K562 (cell line): Measurements from ENCODE around the gene TRANK1. TPM values are rescaled to one million over a fixed set of nuclear protein-coding genes. Genes with fewer than 3 reads are reported as not detected.

Source experiments
- ATAC-seq: fragments of 200-7000 bp; cut with Tn5 transposase; 3 replicates; pipeline ENCODE4 v1.9.1; 2020; ENCODE audit warnings: moderate library complexity
- BruUV-seq: library from RNA; stranded (reverse); fragments of 400-500 nt; replicated peaks from 2 replicates; lab custom pipeline; 2021; lab: Mats Ljungman, UMichigan
- CTCF ChIA-PET: fragments of 300-600 bp; formaldehyde crosslinking; extraction: SDS; loops from one replicate; lab custom pipeline; 2021; ENCODE audit warnings: low intra/inter-chr PET ratio; lab: Yijun Ruan, JAX
- POLR2A ChIA-PET: fragments of 300-600, 350-650 bp; sonication (Branson Sonifier 250); formaldehyde crosslinking; extraction: SDS; loops from one replicate; lab custom pipeline; 2021; ENCODE audit warnings: antibody characterized with exemption, inconsistent platforms; lab: Yijun Ruan, JAX
- DNase-seq, 4 experiments: peaks; one replicate each; pipeline versions ENCODE4 v3.0.0 to v3.0.0-alpha.2; 2011 to 2018; ENCODE audit warnings: low spot score in 3 of 4, mixed read lengths in 3 of 4; ENCODE audit errors: extremely low read depth in 1 of 4
- FAIRE-seq: peaks from 2 replicates; lab custom pipeline; 2011; peaks lifted over from hg19 to GRCh38; lab: Jason Lieb, UNC
- H2AFZ ChIP-seq: 2 replicates; pipeline ENCODE4 v1.6.0; 2011; ENCODE audit warnings: low read depth, low read length, control low read depth, inconsistent platforms
- H3K27ac ChIP-seq: fragments of 200-600 bp; 3 replicates; pipeline ENCODE4 v1.8.0; 2011; ENCODE audit warnings: low read depth, mild to moderate bottlenecking, control low read depth, inconsistent platforms, low read length, moderate library complexity, mixed read lengths; ENCODE audit errors: extremely low read depth
- H3K27me3 ChIP-seq, 2 experiments: fragments of 300-600 bp in 1 of 2; 2 replicates in 1 of 2; 3 replicates in 1 of 2; pipeline versions ENCODE4 v1.6.0 to v1.8.0; 2011; ENCODE audit warnings: inconsistent platforms in 2 of 2, low read length in 2 of 2, mild to moderate bottlenecking in 1 of 2, mixed read lengths in 1 of 2, moderate library complexity in 1 of 2; ENCODE audit not compliant: control insufficient read depth in 2 of 2, insufficient read depth in 2 of 2
- H3K36me3 ChIP-seq: fragments of 300-600 bp; 3 replicates; pipeline ENCODE4 v1.8.0; 2011; ENCODE audit warnings: mild to moderate bottlenecking, low read length, inconsistent platforms; ENCODE audit not compliant: control insufficient read depth, insufficient read depth
- H3K4me1 ChIP-seq, 2 experiments: fragments of 200-600 bp in 1 of 2; replicated peaks in 1 of 2; 2 replicates in 1 of 2; 3 replicates in 1 of 2; pipeline versions ENCODE4 v1.5.1 to v1.8.0; 2011; ENCODE audit warnings: inconsistent platforms in 2 of 2, low read length in 2 of 2, mild to moderate bottlenecking in 1 of 2, mixed read lengths in 1 of 2, moderate library complexity in 1 of 2; ENCODE audit not compliant: control insufficient read depth in 2 of 2, insufficient read depth in 2 of 2
- H3K4me2 ChIP-seq: 2 replicates; pipeline ENCODE4 v1.6.1; 2011; ENCODE audit warnings: low read length, control low read depth, inconsistent platforms, mixed read lengths; ENCODE audit not compliant: insufficient read depth
- H3K4me3 ChIP-seq: fragments of 200-600 bp; sonication (generic), shearing (Covaris generic); 2 replicates; pipeline ENCODE4 v1.5.1; 2016; ENCODE audit warnings: control low read depth, inconsistent platforms
- H3K79me2 ChIP-seq: fragments of 200-600 bp; 3 replicates; pipeline ENCODE4 v1.8.0; 2011; ENCODE audit warnings: low read length, inconsistent platforms; ENCODE audit not compliant: control insufficient read depth, insufficient read depth
- H3K9ac ChIP-seq, 2 experiments: 2 replicates each; pipeline versions ENCODE4 v1.6.0 to v1.6.1; 2011; ENCODE audit warnings: low read depth in 2 of 2, low read length in 2 of 2, control low read depth in 1 of 2, inconsistent platforms in 1 of 2, mild to moderate bottlenecking in 1 of 2, mixed read lengths in 1 of 2; ENCODE audit not compliant: insufficient read depth in 1 of 2
- H3K9me1 ChIP-seq: one replicate; pipeline ENCODE4 v1.6.0; 2011; ENCODE audit warnings: inconsistent platforms, mild to moderate bottlenecking, low read length, moderate library complexity; ENCODE audit not compliant: control insufficient read depth, insufficient read depth
- H3K9me3 ChIP-seq: replicated peaks from 2 replicates; pipeline ENCODE4 v1.5.1; 2011; ENCODE audit warnings: low read depth, low read length, inconsistent platforms; ENCODE audit not compliant: control insufficient read depth, insufficient read depth
- H4K20me1 ChIP-seq: replicated peaks from 2 replicates; pipeline ENCODE4 v1.6.1; 2011; ENCODE audit warnings: low read length, inconsistent platforms, mixed read lengths; ENCODE audit not compliant: control insufficient read depth, insufficient read depth
- E2F6 ChIP-seq, 2 experiments: IDR thresholded peaks; 2 replicates each; pipeline ENCODE4 v1.6.1; 2011; ENCODE audit warnings: borderline replicate concordance in 1 of 2, control low read depth in 1 of 2, low read depth in 1 of 2, low read length in 1 of 2, mild to moderate bottlenecking in 1 of 2, mixed read lengths in 1 of 2, moderate library complexity in 1 of 2; ENCODE audit not compliant: insufficient read depth in 1 of 2, insufficient read length in 1 of 2, poor library complexity in 1 of 2, severe bottlenecking in 1 of 2; ENCODE audit errors: extremely low read depth in 1 of 2
- L3MBTL2 ChIP-seq: fragments of 450-650 bp; IDR thresholded peaks from 2 replicates; pipeline ENCODE4 v1.6.1; 2016; ENCODE audit warnings: mild to moderate bottlenecking, moderate library complexity
- MGA ChIP-seq: fragments of 450-650 bp; IDR thresholded peaks from 2 replicates; pipeline ENCODE4 v1.6.1; 2016; ENCODE audit warnings: mild to moderate bottlenecking, moderate library complexity
- MTF1 ChIP-seq: fragments of 250-450 bp; sonication (Bioruptor Pico); IDR thresholded peaks from 2 replicates; pipeline ENCODE4 v1.9.0; 2021; ENCODE audit warnings: moderate library complexity, mild to moderate bottlenecking, inconsistent platforms, borderline replicate concordance
- ZNF121 ChIP-seq: sonication (generic); formaldehyde crosslinking; conservative IDR thresholded peaks from 2 replicates; pipeline ENCODE4 v1.8.0; 2022; ENCODE audit warnings: missing genetic modification reagents
- WGBS: fragments of 100-300 bp; shearing (Covaris generic); methylation state at CpG from one replicate; pipeline ENCODE4 v1.1.6; 2016; ENCODE audit warnings: low coverage, mixed read lengths; ENCODE audit not compliant: insufficient coverage; ENCODE audit errors: missing lambda C conversion rate; 5-methylcytosine and 5-hydroxymethylcytosine counted together
- in situ Hi-C: fragments of 300-500 bp; cut with MboI; formaldehyde crosslinking; loops from 4 replicates; pipeline ENCODE4 v1.15.0; 2018; ENCODE audit warnings: inconsistent platforms, mixed read lengths
- intact Hi-C: fragments of 100-400 bp; cut with micrococcal nuclease; formaldehyde crosslinking; loops from 2 replicates; pipeline ENCODE4 v1.14.2; 2022
- polyA plus RNA-seq, 8 experiments: library from polyadenylated mRNA; depleted of rRNA in 4 of 8; stranded (reverse) in 5 of 8; unstranded in 3 of 8; fragments of >200 nt; fragmentation: Nextera tagmentation in 2 of 8; fragmentation: Illumina TruSeq in 1 of 8; extraction: Ambion mirVana in 2 of 8; extraction: Trizol in 1 of 8; gene quantifications; 2 replicates each; pipeline versions ENCODE4 v1.2.1 to v1.2.3, GENCODE V29; 2011 to 2014; ENCODE audit warnings: inconsistent platforms in 1 of 8, missing spikeins in 1 of 8
- total RNA-seq, 7 experiments: library from RNA; depleted of rRNA in 6 of 7; stranded (reverse); fragments of >200 nt in 6 of 7; fragmentation: Illumina TruSeq in 2 of 7; extraction: Trizol in 2 of 7; gene quantifications; 2 replicates each; pipeline versions ENCODE4 v1.2.1 to v1.2.3, GENCODE V29; 2011 to 2021; ENCODE audit warnings: low replicate concordance in 1 of 7

TRANK1 gene
- total and polyA plus RNA-seq, 9 of the 15 experiments (the other 6 are each of a cell fraction or from before 2014, with no cell fraction given), result 0.41 to 5.3 (median 2.1) TPM

GRCh38 chr3:36981006-36981405, 36.2 kb upstream of the TRANK1 start:
- H3K4me3 ChIP-seq, result no peak overlapping the region
- CTCF ChIA-PET, result no interaction called here

More at GRCh38 chr3:36981006-36981405, 36.2 kb upstream of the TRANK1 start:
- H4K20me1 ChIP-seq, result no peaks in the 10 kb centered on the region
- peaks cover 4% of the 10 kb centered on the region; the same call in 1 of the 2 replicates for H3K9me3 ChIP-seq
- H3K4me1 ChIP-seq, result no peaks in the 10 kb centered on the region; a peak in 1 of 5 replicates
- H2AFZ ChIP-seq, result no peak overlapping the region
- intact Hi-C loops (no loop called here), in situ Hi-C loops (no loop called here)
- POLR2A ChIA-PET, result interaction anchor here (1.9 to 3.5 kb wide), 2 partner anchors 9 to 11 kb away, joined by 11 to 19 read pairs; partner anchors contain the start of genes EPM2AIP1 and MLH1
- no peaks in the 10 kb centered on the region for H3K79me2 ChIP-seq
- no peak overlapping the region for H3K4me2 ChIP-seq
- 91% methylated on average over 4 of the region's 4 CpGs for WGBS
- no peak for FAIRE-seq
- no peaks in the 10 kb centered on the region for H3K27me3 ChIP-seq
- H3K9me1 ChIP-seq, result no peaks in the 10 kb centered on the region
- peaks cover 37% of the 10 kb centered on the region for H3K36me3 ChIP-seq
- no peak for DNase-seq
- BruUV-seq, result no TSS peak
- TF ChIP-seq MGA (peak; percentile 79), ZNF121 (CRISPR knock-in tag) (peak; percentile 89), E2F6 (IDR thresholded peaks at IDR 0.05; ENCODE audit: borderline replicate concordance in 1 of 2, extremely low read depth in 1 of 2, insufficient read depth in 1 of 2, insufficient read length in 1 of 2, low read depth in 1 of 2, low read length in 1 of 2, poor library complexity in 1 of 2, severe bottlenecking in 1 of 2) (peak in 1 of 2 experiments; percentile 50), MTF1 (no peak), L3MBTL2 (peak; percentile 67)
- H3K27ac ChIP-seq, result no peak overlapping the region
- peak; percentile 7; the same call in 2 of the 3 replicates for ATAC-seq
- H3K9ac ChIP-seq, result no peak overlapping the region
